HG03139 (cell line): ENCODE measurements around the gene SORL1.
"Not testable (repeated sequence)": the region's sequence is repeated elsewhere in the genome, so short reads cannot be mapped to it uniquely, and the experiment has no call there.

Experiments used
- ATAC-seq: cut with Tn5 transposase; IDR thresholded peaks from one replicate; pipeline ENCODE4 v1.9.1; 2021; ENCODE audit not compliant: unreplicated experiment

Gene SORL1

GRCh38 chr11:121614636-121615240 is 162.6 kb downstream of the SORL1 start:
- no peak for ATAC-seq

DNA sequence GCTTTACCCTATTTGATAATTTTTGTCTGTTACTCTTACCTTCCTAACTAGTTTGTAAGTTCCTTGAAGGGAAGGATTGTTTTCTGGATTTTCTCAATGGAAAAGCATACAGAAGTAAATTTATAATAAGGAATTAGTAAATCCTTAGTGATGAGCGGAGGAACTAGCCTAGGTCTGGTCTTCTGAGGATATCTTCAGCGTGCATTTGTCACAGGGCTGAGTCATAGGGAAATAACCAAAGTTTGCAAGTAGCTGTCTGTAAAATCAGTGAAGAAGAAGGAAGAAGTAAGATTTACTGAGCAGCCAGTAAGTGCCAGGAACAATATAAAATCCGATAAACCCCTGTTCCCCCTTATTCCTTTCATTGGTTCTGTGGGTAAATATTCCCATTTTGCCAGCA is 163.4 kb downstream of the SORL1 start:
- no peak for ATAC-seq

DNA sequence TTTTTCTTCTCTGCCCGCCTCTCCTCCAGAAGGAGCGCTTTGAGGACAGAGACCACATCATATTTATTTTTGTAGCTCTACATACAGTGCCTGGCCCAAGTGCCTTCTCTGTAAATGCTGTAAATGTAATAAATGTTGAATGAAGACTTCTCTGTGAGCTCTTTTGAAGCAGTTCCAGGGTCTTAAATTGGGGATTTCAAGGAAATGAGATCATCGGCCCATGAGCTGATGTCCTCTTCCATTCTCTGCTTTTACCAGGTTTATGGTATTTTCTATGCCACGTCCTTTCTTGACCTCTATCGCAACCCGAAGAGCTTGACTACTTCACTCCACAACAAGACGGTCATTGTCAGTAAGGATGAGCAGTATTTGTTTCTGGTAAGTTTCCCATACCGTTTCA is 166.4 kb downstream of the SORL1 start:
- no peak for ATAC-seq

- no peak for ATAC-seq
Observed at GRCh38 chr11:121625777-121626506, 173.8 kb downstream of the SORL1 start.

GRCh38 chr11:121626507-121626875 is 174.4 kb downstream of the SORL1 start:
- no peak for ATAC-seq

GRCh38 chr11:121626980-121627379 is 174.9 kb downstream of the SORL1 start:
- ATAC-seq = no peak

DNA sequence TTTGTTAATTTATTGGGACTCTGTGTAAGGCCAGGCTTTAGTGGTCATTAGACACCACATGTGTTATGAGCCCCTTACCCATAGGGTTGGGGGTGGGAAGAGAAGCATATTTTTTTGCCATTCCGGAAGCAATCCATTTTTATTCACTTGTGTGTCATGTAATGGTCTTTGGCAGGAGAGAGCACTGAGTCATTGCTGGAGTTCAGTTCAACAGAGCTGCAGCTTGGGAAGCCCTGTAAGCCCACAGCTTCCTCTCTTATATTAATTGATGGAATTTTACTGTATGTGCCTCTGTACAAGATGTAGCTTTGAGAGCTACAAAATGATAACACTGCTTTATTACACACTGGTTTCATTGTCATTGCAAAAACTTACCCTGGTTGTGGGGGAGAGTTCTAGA is 177.9 kb downstream of the SORL1 start:
- no peak for ATAC-seq

DNA sequence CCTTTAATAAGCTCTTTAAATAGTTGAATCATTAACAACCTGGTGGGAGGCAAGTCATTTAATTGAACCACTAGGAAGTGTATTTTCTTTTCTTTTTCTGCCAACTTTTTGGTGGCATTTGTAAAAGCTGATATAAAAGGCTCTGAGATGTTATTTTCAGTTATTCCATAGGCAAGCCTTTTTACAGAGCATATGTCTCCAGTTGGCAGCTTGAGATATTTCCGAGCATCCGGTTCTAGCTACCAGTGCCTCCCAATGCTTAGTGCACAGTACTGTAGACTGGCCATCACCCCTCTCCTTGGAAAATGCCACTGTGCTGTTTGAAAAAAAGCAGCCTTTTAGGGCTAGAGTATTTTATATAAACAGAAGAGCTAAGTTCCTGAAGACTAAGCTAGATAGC is 179.3 kb downstream of the SORL1 start:
- no peak for ATAC-seq

- no peak for ATAC-seq
Observed at GRCh38 chr11:121634273-121634672, 182.2 kb downstream of the SORL1 start.

DNA sequence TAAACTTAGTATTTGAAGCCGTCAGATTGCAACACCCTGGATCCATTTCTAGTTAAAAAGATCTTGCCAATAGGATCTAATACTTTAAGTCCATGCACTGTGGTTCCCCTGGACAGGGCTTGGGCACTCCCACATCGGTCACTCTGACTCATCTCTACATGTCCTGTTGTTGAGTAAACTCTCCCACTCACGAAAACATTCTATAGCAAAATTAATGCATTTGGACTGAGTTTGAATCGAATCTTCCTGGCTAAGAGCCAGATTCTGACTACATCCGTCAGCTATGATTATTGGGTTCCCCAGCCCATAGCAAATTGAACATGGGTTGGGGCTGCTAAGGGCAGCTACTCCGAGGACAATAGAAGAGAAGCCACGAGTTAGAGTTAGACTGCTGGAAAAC is 182.8 kb downstream of the SORL1 start:
- ATAC-seq = no peak

DNA sequence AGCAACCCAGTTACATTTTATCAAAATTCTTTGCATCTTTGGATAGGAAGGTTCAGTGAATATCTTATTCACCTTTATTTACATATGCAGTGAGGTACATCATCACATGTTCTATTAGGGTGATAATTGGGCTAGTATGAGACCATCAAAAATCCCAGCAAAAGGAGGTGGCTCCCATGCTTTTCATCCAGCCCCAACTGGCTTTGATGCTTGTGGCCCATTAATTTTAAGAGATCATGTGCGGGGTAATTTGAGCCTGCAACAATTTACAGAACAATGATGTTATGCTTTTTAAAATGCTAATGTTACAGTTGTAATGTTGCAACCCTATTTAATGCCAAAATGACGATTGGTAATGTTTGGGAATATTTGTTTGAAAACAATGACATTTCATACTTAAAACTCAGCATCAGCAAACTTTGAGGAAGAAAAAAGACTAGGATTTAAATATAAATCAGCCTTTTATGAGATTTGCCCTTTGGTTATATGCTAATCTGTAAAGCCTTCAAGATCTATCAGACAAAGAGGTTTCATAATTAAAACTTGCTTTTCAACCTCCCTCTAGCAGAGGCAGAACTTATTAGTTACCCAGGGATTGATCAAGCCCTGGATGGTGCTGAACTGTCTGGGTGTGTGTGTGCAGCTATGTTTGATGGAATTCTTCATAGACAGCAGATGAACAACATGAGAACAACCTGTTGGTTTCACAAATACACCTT is 184.1 kb downstream of the SORL1 start:
- no peak for ATAC-seq

GRCh38 chr11:121636800-121637176 is 184.7 kb downstream of the SORL1 start:
- ATAC-seq = no peak

- not testable (repeated sequence) for ATAC-seq
Observed at GRCh38 chr11:121637587-121637986, 185.5 kb downstream of the SORL1 start.

GRCh38 chr11:121643479-121644186 is 191.5 kb downstream of the SORL1 start:
- ATAC-seq = no peak

- no peak for ATAC-seq
Observed at GRCh38 chr11:121644187-121644512, 192.0 kb downstream of the SORL1 start.

DNA sequence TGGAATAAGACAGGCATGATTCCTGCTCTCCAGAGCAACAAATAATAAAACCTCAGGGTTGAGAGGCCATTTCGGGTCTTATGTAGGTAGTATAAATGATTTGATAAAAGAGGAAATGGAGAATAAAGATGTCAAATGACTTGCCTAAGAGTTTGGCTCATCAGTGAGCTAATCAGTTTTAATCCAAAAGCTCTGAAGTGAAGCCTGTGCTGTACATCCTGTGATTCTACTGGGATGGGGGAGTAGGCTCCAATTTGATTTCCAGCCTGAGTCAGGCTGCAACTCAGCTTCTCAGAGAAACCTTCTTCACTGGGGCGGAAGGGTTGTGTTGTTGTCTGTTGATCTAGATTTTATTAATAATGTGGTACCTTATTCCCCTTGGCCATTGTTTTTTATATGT is 192.9 kb downstream of the SORL1 start:
- ATAC-seq = no peak

DNA sequence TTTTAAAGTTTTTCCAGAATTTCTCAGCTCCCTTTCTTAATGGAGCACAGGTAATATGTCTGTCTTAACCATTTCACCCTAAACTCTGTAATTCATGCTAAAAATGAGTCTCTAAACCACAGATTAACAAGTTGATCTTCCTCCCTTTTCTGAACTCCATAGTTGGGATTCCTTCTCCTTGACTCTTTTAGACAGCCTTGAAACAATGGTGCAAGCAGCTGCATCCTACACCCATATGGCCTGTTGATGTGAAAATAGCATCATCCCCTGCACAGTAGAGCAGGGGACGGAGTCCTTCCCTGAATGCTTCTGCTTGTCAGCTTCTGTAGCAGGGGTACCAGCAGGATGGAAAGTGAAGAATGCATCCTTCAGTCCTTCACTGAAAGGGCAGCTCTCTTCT is 193.5 kb downstream of the SORL1 start:
- no peak for ATAC-seq

- ATAC-seq = no peak
Observed at GRCh38 chr11:121648306-121648705, 196.2 kb downstream of the SORL1 start.

DNA sequence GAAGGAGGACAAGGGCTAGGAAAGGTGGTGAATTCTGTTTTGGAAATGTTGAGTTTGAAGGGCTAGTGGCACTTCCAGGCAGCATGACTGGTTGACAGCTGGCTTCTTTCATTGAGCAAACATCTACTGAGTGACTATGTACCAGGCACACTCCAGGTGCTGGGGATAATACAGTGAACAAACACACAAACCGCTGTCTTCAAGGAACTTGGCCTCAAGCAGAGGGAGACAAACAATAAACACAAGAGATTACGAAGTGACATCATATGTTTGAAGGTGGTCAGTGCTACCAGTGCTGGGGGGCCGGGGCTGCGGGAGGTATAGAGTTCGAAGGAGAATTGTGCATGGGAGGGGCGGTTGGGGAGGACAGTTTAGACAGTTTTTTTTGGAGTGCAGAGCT is 197.7 kb downstream of the SORL1 start:
- no peak for ATAC-seq

DNA sequence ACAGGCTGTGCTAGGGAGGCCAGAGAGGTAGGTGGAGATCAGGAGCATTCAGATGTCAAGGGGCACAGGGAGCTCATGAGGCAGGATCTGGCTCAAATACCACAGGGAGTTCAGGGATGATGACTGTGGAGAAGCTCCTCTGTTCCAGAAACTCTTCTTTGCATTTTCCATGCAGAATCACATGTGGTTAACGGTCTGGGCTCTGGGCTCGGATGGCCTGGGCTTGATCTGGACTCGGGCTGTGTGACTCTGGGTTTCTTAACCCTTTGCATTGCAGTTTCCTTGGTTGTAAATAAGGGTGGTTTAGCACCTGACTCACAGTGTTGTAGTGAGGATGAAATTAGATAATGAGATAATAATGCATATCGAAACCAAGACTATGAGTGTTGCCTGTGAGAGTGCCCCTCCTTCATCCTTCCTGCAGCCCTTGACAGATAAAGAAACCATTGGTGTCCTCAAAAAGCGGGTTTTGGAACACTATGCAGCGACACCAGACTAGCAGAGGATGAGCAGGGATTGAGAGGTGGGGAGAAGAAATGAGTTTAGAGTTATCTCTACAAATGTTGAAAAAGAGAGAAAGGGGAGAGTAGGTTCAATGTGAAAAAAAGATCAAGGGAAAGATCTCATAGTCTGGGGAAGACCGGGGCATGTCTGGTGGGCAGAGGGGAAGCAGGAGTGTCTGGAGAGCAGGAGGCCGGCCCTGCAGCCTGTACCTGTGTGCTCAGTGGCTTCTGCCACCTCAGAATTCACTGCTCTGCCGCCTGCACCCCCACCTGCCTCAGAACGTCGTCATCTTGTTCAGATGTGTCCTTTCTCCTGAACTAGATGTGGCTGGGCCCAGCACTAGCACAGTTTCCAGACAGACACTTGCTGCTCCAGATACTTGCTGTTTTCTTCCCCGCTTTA is 198.5 kb downstream of the SORL1 start:
- ATAC-seq = no peak

- no peak for ATAC-seq
Observed at GRCh38 chr11:121651257-121651605, 199.1 kb downstream of the SORL1 start.
